Astrocyte of the spinal cord (primary cell): ENCODE data around the gene FEV.

Experiments used
- DNase-seq: peaks from one replicate; pipeline ENCODE4 v3.0.0; 2011; ENCODE audit warnings: low read depth, low spot score
- H3K4me3 ChIP-seq: 2 replicates; pipeline ENCODE4 v1.5.1; 2011; ENCODE audit warnings: low read depth, mild to moderate bottlenecking, low read length, moderate library complexity
- CTCF ChIP-seq: IDR thresholded peaks from 2 replicates; pipeline ENCODE4 v1.5.1; 2012; ENCODE audit warnings: low read depth, mild to moderate bottlenecking, low read length, inconsistent platforms
- in situ Hi-C: cut with HindIII; loops from 2 replicates; pipeline ENCODE4 v1.10.0; 2017; ENCODE audit warnings: low sequenced_read_pairs

FEV gene

GRCh38 chr2:219028141-219028540 is 43.2 kb upstream of the FEV start:
- in situ Hi-C loops: no loop called here
- no peak for TF ChIP-seq CTCF
- H3K4me3 ChIP-seq: no peak overlapping the region

GRCh38 chr2:219027511-219028055 is 42.6 kb upstream of the FEV start:
- H3K4me3 ChIP-seq: no peak overlapping the region
- no peak for TF ChIP-seq CTCF
- in situ Hi-C loops: no loop called here
- no peak for DNase-seq

More at GRCh38 chr2:219028141-219028540, 43.2 kb upstream of the FEV start:
- no peak for DNase-seq

- no peak for TF ChIP-seq CTCF
These were observed 42.0 kb upstream of the FEV start for GRCh38 chr2:219026946-219027345.

GRCh38 chr2:219025637-219026585 is 40.9 kb upstream of the FEV start:
- H3K4me3 ChIP-seq: no peak overlapping the region
- in situ Hi-C loops: no loop called here
- DNase-seq: no peak
- TF ChIP-seq CTCF: no peak

More at GRCh38 chr2:219026946-219027345, 42.0 kb upstream of the FEV start:
- no peak overlapping the region for H3K4me3 ChIP-seq
- no peak for DNase-seq
- in situ Hi-C loops: no loop called here

- in situ Hi-C loops: no loop called here
- no peak for DNase-seq
- TF ChIP-seq CTCF: no peak
- H3K4me3 ChIP-seq: no peak overlapping the region
These were observed 39.1 kb upstream of the FEV start for GRCh38 chr2:219024059-219024458.

- H3K4me3 ChIP-seq: no peak overlapping the region
- in situ Hi-C loops: no loop called here
- no peak for TF ChIP-seq CTCF
- DNase-seq: no peak
These were observed 38.1 kb upstream of the FEV start for GRCh38 chr2:219023045-219023605.
